ENCODE results near the gene STK39.
A peak's percentile ranks its signal among the peaks of the same experiment; 100 is the strongest.

Gene STK39

DNA sequence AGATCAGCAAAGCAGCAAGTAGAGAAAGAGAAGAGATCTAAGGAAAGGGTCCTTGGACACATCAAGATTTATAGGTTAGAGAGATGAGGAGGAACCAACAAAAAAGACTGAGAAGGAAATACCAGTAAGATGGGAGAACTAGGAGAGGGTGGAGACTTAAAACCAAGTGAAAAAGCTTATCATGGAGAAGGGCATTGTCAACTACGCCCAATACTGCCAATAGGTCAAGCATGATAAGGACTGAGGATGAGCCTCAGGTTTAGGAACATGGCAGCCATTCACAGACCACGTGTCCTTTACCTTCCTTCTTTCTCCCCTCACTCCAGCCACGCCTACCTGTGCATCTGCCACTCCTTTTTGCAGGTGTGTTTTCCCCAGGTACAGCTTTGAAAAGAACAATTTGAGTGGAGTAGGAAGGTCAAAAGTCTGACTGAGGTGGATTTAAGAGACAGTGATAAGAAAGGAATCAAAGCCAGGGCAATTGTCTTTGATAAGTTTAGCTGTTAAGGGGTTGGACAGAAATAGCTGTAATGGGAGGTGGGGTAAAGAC, 238.7 kb downstream of the STK39 start:
- FAIRE-seq (no peak), DNase-seq (ENCODE audit: insufficient read length, low spot score) (no peak)
- TF ChIP-seq POLR2A (IDR thresholded peaks at IDR 0.05; ENCODE audit: low read depth, low read length), result no peak

DNA sequence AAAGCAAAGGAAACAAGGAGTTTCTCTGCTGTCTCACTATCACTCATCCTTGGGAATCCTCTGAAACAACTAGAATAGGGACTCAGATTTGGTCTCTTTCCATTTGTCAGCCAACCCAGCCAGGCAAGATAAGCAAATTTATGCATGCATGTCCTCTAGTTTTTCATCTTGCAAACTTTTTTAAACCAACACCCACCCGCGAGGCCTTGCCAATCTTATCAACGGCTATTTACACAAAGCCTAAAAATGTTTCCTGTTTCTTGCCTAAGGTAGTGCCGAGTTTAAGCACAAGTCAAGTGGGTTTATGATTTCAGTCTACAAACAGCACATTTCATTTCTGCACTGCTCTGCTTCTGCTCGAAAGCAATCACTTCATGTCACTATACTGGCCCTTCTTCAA, 240.9 kb downstream of the STK39 start:
- no peak for TF ChIP-seq POLR2A (IDR thresholded peaks at IDR 0.05; ENCODE audit: low read depth, low read length)
- FAIRE-seq, result no peak
- no peak for DNase-seq (ENCODE audit: insufficient read length, low spot score)

GRCh38 chr2:168005586-168005985, 241.8 kb downstream of the STK39 start:
- DNase-seq (ENCODE audit: insufficient read length, low spot score) (no peak), FAIRE-seq (no peak)
- TF ChIP-seq POLR2A (IDR thresholded peaks at IDR 0.05; ENCODE audit: low read depth, low read length), result no peak

- TF ChIP-seq POLR2A (IDR thresholded peaks at IDR 0.05; ENCODE audit: low read depth, low read length), result no peak
- no peak for DNase-seq (ENCODE audit: insufficient read length, low spot score)
- FAIRE-seq, result peak; percentile 30
Observed at GRCh38 chr2:168003876-168004275, 243.5 kb downstream of the STK39 start.

DNA sequence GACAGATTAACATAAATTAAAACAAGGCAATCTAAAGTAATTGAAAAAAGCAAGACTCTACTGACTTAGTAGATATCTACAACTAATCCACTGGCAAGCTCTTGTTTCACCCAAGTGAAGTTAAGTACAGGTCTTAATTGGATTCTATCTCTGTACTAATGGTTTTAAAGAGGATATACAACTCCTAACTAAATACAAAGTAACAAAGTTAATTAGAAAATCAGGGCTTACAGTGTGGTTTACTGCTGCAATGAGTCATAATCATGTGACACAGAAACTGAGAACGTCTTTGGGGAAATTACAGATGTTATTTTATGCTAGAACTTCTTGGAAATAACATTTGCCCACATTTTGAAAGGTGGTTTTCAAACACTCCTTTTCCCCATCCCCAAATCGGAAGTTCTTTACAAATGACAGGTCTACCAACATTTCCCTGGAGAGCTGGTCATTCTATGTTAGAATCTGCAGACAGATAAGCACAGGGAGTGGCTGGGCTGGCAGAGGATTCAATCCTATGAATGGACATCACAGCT, 245.3 kb downstream of the STK39 start:
- no peak for DNase-seq (ENCODE audit: insufficient read length, low spot score)
- TF ChIP-seq POLR2A (IDR thresholded peaks at IDR 0.05; ENCODE audit: low read depth, low read length), result no peak
- peak; percentile 55 for FAIRE-seq

DNA sequence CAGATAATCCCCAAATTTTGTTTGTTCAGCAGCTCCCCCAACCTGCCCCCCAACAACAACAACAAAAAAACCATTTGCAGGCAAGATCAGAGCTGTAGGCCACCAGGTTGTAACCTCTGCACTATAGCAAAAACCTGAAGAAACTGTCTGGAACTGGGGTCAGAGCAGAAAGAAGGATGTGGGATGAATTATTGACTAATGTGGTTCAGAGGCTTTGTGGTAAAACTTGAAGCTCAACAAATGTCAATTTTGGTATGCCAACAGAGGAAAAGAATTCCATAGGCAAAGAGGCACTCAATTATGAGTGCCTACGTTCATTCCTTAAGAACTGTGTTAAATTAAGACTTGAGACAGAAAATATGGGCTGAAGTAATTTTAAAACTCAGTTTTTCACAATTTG, 255.1 kb downstream of the STK39 start:
- TF ChIP-seq POLR2A (IDR thresholded peaks at IDR 0.05; ENCODE audit: low read depth, low read length), result no peak
- no peak for DNase-seq (ENCODE audit: insufficient read length, low spot score)
- FAIRE-seq, result no peak

DNA sequence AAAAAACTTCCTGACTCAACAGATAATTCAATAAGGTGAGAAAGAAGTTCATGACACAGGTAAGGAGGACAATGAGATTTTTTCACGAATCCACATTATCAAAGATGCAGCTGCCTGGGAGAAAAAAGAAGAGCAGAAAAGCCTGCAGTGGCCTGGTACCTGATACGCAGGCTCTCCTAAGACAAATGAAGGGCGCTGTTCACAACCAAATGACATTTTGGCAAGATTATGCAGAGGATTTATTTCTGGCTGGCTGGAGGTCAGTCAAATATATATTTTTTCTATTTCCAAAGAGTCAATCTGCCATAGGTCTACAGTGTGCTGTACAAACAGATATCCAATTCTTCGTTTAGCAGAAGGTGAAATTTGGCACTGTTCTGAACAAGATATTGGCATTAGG, 257.3 kb downstream of the STK39 start:
- DNase-seq (ENCODE audit: insufficient read length, low spot score) (no peak), FAIRE-seq (no peak)
- TF ChIP-seq POLR2A (IDR thresholded peaks at IDR 0.05; ENCODE audit: low read depth, low read length), result no peak

DNA sequence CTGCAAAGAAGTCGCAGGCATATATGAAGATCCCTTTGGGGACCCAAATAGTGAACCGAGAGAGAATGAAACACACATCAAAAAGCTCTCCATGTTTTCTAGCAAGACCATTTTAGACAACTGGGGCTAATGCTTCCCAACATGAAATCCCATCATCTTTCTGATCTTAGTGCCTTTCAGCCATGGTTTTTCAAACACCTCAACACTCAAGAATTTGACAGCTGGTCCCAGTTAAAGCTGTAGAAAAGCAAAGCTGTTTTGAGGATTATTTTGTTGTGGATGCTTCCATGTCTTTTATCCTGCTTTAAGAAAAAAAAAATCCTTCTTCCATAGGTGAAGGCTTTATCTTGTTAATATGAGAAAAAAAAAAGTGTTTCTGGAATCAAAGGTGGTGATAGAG, 259.1 kb downstream of the STK39 start:
- FAIRE-seq, result no peak
- no peak for TF ChIP-seq POLR2A (IDR thresholded peaks at IDR 0.05; ENCODE audit: low read depth, low read length)

DNA sequence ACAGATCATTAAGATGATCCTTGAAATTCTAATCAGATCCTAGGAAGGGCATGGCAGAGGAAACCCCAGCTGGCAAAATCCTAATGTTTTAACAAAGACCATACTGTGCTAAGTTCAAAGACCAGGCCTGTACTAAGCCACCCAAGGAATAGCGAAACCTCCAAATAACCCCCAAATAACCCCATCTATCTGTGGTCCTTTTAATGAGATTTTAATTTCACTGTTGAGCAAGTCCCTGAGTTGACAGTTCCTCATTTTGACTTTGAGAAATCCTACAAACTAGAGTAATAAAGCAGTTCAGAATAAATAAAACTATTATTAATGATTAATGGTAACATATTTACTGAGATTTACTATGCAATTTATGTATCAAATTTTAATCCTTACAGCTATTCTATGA, 259.8 kb downstream of the STK39 start:
- FAIRE-seq (no peak), DNase-seq (ENCODE audit: insufficient read length, low spot score) (no peak)
- no peak for TF ChIP-seq POLR2A (IDR thresholded peaks at IDR 0.05; ENCODE audit: low read depth, low read length)

More for the DNA sequence above, 259.1 kb downstream of the STK39 start:
- no peak for DNase-seq (ENCODE audit: insufficient read length, low spot score)

GRCh38 chr2:167987026-167987425, 260.4 kb downstream of the STK39 start:
- DNase-seq (ENCODE audit: insufficient read length, low spot score), result no peak
- FAIRE-seq, result no peak
- no peak for TF ChIP-seq POLR2A (IDR thresholded peaks at IDR 0.05; ENCODE audit: low read depth, low read length)

DNA sequence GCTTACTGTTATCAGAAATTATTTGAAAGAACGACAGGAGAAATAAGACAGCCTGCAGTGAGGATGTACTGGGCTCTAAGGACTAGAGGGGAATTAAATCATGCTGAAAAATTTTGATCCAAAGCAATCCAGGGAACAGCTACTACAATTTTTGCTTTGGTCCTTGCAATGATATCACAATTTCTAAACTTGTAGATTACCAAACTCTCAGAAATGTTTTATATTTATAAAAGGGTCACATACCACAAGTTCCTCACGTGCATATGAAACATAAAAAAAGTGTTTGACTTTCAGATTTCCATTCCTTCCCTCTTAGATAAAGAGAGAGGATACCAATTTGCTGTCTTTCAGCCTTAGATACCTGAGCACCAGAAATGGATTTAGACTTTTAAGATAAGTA, 261.2 kb downstream of the STK39 start:
- DNase-seq (ENCODE audit: insufficient read length, low spot score) (no peak), FAIRE-seq (no peak)

GRCh38 chr2:167981945-167982344, 265.4 kb downstream of the STK39 start:
- FAIRE-seq (no peak), DNase-seq (ENCODE audit: insufficient read length, low spot score) (no peak)
- no peak for TF ChIP-seq POLR2A (IDR thresholded peaks at IDR 0.05; ENCODE audit: low read depth, low read length)

More for the DNA sequence above, 261.2 kb downstream of the STK39 start:
- TF ChIP-seq POLR2A (IDR thresholded peaks at IDR 0.05; ENCODE audit: low read depth, low read length), result no peak

- DNase-seq (ENCODE audit: insufficient read length, low spot score) (no peak), FAIRE-seq (no peak)
- TF ChIP-seq POLR2A (IDR thresholded peaks at IDR 0.05; ENCODE audit: low read depth, low read length), result no peak
Observed at GRCh38 chr2:167980439-167980838, 267.0 kb downstream of the STK39 start.

- no peak for DNase-seq (ENCODE audit: insufficient read length, low spot score)
- FAIRE-seq, result no peak
- TF ChIP-seq POLR2A (IDR thresholded peaks at IDR 0.05; ENCODE audit: low read depth, low read length), result no peak
Observed at GRCh38 chr2:167972746-167973145, 274.6 kb downstream of the STK39 start.

- no peak for TF ChIP-seq POLR2A (IDR thresholded peaks at IDR 0.05; ENCODE audit: low read depth, low read length)
- FAIRE-seq, result no peak
Observed at GRCh38 chr2:167972020-167972419, 275.4 kb downstream of the STK39 start.

More at GRCh38 chr2:167972020-167972419, 275.4 kb downstream of the STK39 start:
- DNase-seq (ENCODE audit: insufficient read length, low spot score), result no peak
